Stimulated activated naive CD8-positive, alpha-beta T cell treated with anti-CD3 and anti-CD28 coated beads, Interleukin-15, Interleukin-2, amounts not matched to agents 100 U/mL and 50 U/mL, for 24 hours (primary cell): ENCODE data around the gene SNAP29.
"Not testable (repeated sequence)": the region's sequence is repeated elsewhere in the genome, so short reads cannot be mapped to it uniquely, and the experiment has no call there.

ENCODE experiments used
- ATAC-seq: fragments of 150-1000 bp; cut with Tn5 transposase; one replicate; pipeline ENCODE4 v1.10.0; 2021
- DNase-seq: peaks from one replicate; pipeline ENCODE4 v3.0.0; 2021

Gene SNAP29

GRCh38 chr22:20866736-20867135 lies 7.9 kb downstream of the SNAP29 start:
- ATAC-seq (no peak), DNase-seq (no peak)

GRCh38 chr22:20867179-20868024 lies 8.6 kb downstream of the SNAP29 start:
- ATAC-seq (no peak), DNase-seq (no peak)

GRCh38 chr22:20868025-20868962 lies 9.5 kb downstream of the SNAP29 start:
- DNase-seq (no peak), ATAC-seq (no peak)

- no peak for ATAC-seq
Observed at GRCh38 chr22:20869234-20869633, 10.4 kb downstream of the SNAP29 start.

GRCh38 chr22:20873214-20873613 lies 14.4 kb downstream of the SNAP29 start:
- DNase-seq (no peak), ATAC-seq (no peak)

More at GRCh38 chr22:20869234-20869633, 10.4 kb downstream of the SNAP29 start:
- no peak for DNase-seq

- DNase-seq = no peak
- no peak for ATAC-seq
Observed at GRCh38 chr22:20875296-20875695, 16.5 kb downstream of the SNAP29 start.

GRCh38 chr22:20877715-20878114 lies 18.9 kb downstream of the SNAP29 start:
- no peak for DNase-seq
- no peak for ATAC-seq

- no peak for ATAC-seq
- no peak for DNase-seq
Observed at GRCh38 chr22:20881231-20881630, 22.4 kb downstream of the SNAP29 start.

GRCh38 chr22:20881869-20882815 lies 23.3 kb downstream of the SNAP29 start:
- DNase-seq (no peak), ATAC-seq (no peak)

GRCh38 chr22:20882855-20883254 lies 24.0 kb downstream of the SNAP29 start:
- ATAC-seq (no peak), DNase-seq (no peak)

GRCh38 chr22:20884454-20884853 lies 25.6 kb downstream of the SNAP29 start:
- DNase-seq (no peak), ATAC-seq (peak; percentile 3)

GRCh38 chr22:20885017-20885556 lies 26.3 kb downstream of the SNAP29 start:
- no peak for ATAC-seq
- no peak for DNase-seq

- DNase-seq = peak; percentile 61
- ATAC-seq = peak; percentile 67
Observed at GRCh38 chr22:20885557-20886323, 26.9 kb downstream of the SNAP29 start.

- no peak for ATAC-seq
Observed at GRCh38 chr22:20887375-20887774, 28.6 kb downstream of the SNAP29 start.

GRCh38 chr22:20889025-20889704 lies 30.4 kb downstream of the SNAP29 start:
- no peak for DNase-seq
- ATAC-seq = no peak

More at GRCh38 chr22:20887375-20887774, 28.6 kb downstream of the SNAP29 start:
- DNase-seq = no peak

- DNase-seq (no peak), ATAC-seq (no peak)
Observed at GRCh38 chr22:20889904-20890540, 31.2 kb downstream of the SNAP29 start.

GRCh38 chr22:20890975-20891374 lies 32.2 kb downstream of the SNAP29 start:
- no peak for ATAC-seq
- DNase-seq = no peak

- not testable (repeated sequence) for DNase-seq, ATAC-seq
Observed at GRCh38 chr22:20897737-20898136, 38.9 kb downstream of the SNAP29 start.

- DNase-seq (no peak), ATAC-seq (no peak)
Observed at GRCh38 chr22:20899827-20900423, 41.1 kb downstream of the SNAP29 start.
